ENCODE results near the gene AAMDC. TPM values are rescaled to one million over a fixed set of nuclear protein-coding genes. Genes with fewer than 3 reads are reported as not detected.
"Not testable (repeated sequence)": the region's sequence is repeated elsewhere in the genome, so short reads cannot be mapped to it uniquely, and the experiment has no call there.

The AAMDC gene
- total RNA-seq, 6 experiments from 2014 or later: 10.4 to 19.2 (median 14.5) TPM

GRCh38 chr11:77833302-77833701 is 12.4 kb downstream of the AAMDC start:
- H3K4me3 ChIP-seq: no peak overlapping the region
- no peak for ATAC-seq
- no peak for TF ChIP-seq POLR2A (IDR thresholded peaks at IDR 0.05)
- no peak for TF ChIP-seq CTCF (IDR thresholded peaks at IDR 0.05)
- no peak overlapping the region for H3K27ac ChIP-seq
- no peaks in the 10 kb centered on the region for H3K36me3 ChIP-seq
- H3K9me3 ChIP-seq: no peaks in the 10 kb centered on the region
- intact Hi-C loops (cut with DNase I): no loop called here
- no peaks in the 10 kb centered on the region for H3K27me3 ChIP-seq
- no peak for DNase-seq
- WGBS (ENCODE audit: insufficient coverage, low coverage, low lambda C conversion rate, missing lambda C conversion rate): 89% methylated on average over 4 of the region's 4 CpGs
- H3K4me1 ChIP-seq: no peaks in the 10 kb centered on the region

DNA sequence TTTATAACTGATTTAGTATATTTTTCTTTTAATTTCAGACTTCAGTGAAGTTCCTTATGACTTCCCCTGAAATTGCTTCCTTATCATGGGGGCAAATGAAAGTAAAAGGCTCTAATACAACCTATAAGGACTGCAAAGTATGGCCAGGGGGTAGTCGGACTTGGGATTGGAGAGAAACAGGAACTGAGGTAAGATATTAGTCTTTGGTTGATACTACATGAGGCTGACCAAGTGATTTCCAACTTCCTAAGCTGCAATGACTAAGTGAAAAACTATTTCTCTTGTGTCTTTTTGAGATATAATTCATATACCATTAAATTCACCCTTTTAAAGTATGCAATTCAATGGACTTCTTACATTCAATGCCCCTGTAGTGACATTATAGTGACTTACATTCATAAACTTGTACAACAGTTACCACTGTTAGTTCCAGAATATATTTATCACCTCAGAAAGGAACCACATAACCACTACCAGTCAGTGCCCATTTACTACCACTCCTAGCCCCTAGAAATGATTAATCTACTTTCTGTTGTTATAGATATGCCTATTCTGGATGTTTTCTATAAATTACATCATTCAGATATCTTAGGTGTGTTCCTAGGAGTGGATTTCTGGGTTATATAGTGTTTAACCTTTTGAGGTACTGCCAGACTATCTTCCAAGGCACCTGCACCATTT is 21.6 kb downstream of the AAMDC start:
- 27% methylated on average over 1 of the region's 1 CpG for WGBS (ENCODE audit: insufficient coverage, low coverage, low lambda C conversion rate, missing lambda C conversion rate)
- Histone ChIP-seq H3K36me3 (no peaks in the 10 kb centered on the region), H3K27ac (no peak overlapping the region), H3K4me3 (no peak overlapping the region), H3K4me1 (no peaks in the 10 kb centered on the region), H3K27me3 (no peaks in the 10 kb centered on the region), H3K9me3 (no peaks in the 10 kb centered on the region)
- TF ChIP-seq POLR2A (IDR thresholded peaks at IDR 0.05) (no peak), CTCF (IDR thresholded peaks at IDR 0.05) (no peak)
- ATAC-seq (no peak), DNase-seq (no peak)
- intact Hi-C loops (cut with DNase I): no loop called here

DNA sequence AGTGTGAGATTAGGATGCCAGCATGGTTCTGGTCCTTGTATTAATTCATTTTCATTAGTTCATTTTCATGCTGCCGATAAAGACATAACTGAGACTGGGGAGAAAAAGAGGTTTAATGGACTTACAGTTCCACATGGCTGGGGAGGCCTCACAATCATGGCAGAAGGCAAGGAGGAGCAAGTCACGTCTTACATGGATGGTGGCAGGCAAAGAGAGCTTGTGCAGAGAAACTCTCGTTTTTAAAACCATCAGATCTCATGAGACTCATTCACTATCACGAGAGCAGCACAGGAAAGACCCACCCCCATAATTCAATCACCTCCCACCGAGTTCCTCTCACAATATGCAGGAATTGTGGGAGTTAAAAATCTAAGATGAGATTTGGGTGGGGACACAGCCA is 22.8 kb downstream of the AAMDC start:
- H3K27me3 ChIP-seq; H3K4me3 ChIP-seq; H3K4me1 ChIP-seq; ATAC-seq; H3K9me3 ChIP-seq; H3K36me3 ChIP-seq; DNase-seq; intact Hi-C loops (cut with DNase I); H3K27ac ChIP-seq: not testable (repeated sequence)
- WGBS (ENCODE audit: insufficient coverage, low coverage, low lambda C conversion rate, missing lambda C conversion rate): 82% methylated on average over 5 of the region's 5 CpGs

DNA sequence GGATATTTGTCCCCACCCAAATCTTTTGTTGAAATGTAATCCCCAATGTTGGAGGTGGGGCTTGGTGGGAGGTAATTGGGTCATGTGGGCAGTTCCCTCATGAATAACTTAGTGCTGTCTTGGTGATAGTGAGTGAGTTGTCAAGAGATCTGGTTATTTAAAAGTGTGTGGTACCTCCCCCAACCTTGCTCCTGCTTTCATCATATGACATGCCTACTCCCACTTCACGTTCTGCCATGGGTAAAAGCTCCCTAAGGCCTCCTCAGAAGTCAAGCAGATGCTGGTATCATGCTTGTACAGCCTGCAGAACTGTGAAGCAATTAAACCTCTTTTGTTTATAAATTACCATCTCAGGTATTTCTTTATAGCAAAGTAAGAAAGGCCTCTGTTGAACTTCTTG is 30.6 kb downstream of the AAMDC start:
- DNase-seq (no peak), ATAC-seq (no peak)
- H3K36me3 ChIP-seq: peaks cover 0 to 2% (median 0%) of the 10 kb centered on the region in 4 donors
- intact Hi-C loops (cut with DNase I): no loop called here
- no peak overlapping the region for H3K27ac ChIP-seq
- WGBS (ENCODE audit: insufficient coverage, low coverage, low lambda C conversion rate, missing lambda C conversion rate): 100% methylated on average over 1 of the region's 1 CpG
- H3K4me3 ChIP-seq: no peak overlapping the region
- H3K27me3 ChIP-seq: no peaks in the 10 kb centered on the region
- TF ChIP-seq POLR2A (IDR thresholded peaks at IDR 0.05) (no peak), CTCF (IDR thresholded peaks at IDR 0.05) (no peak)
- H3K9me3 ChIP-seq: no peaks in the 10 kb centered on the region
- H3K4me1 ChIP-seq: no peaks in the 10 kb centered on the region

- ATAC-seq: no peak
- intact Hi-C loops (cut with DNase I): no loop called here
- Histone ChIP-seq H3K4me3 (no peak overlapping the region), H3K9me3 (no peaks in the 10 kb centered on the region), H3K4me1 (no peaks in the 10 kb centered on the region), H3K36me3 (no peaks in the 10 kb centered on the region), H3K27me3 (no peaks in the 10 kb centered on the region), H3K27ac (no peak overlapping the region)
- TF ChIP-seq POLR2A (IDR thresholded peaks at IDR 0.05) (no peak), CTCF (IDR thresholded peaks at IDR 0.05) (no peak)
- no peak for DNase-seq
- WGBS (ENCODE audit: insufficient coverage, low coverage, low lambda C conversion rate, missing lambda C conversion rate): no CpG with 5 or more reads among the region's 2 CpGs
Observed at GRCh38 chr11:77854838-77855237, 33.9 kb downstream of the AAMDC start.

DNA sequence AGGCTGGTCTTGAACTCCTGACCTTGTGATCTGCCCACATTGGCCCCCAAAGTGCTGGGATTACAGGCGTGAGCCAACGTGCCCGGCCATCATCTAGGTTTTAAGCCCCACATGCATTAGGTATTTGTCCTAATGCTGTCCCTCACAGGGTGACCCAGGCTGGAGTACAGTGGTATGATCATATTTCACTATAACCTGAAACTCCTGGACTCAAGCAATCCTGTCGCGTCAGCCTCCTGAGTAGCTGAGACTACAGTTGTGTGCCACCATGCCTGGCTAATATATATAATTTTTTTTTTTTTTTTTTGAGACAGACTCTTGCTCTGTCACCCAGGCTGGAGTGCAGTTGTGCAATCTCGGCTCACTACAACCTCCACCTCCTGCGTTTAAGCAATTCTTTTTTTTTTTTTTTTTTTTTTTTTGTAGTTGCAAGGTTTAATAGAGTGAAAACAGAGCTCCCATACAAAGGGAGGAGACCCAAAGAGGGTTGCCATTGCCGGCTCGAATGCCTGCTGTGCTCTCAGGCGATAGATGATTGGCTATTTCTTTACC is 37.0 kb downstream of the AAMDC start:
- DNase-seq; ATAC-seq; H3K27me3 ChIP-seq; intact Hi-C loops (cut with DNase I); H3K9me3 ChIP-seq; H3K4me3 ChIP-seq; H3K36me3 ChIP-seq; H3K4me1 ChIP-seq; H3K27ac ChIP-seq: not testable (repeated sequence)
- WGBS (ENCODE audit: insufficient coverage, low coverage, low lambda C conversion rate, missing lambda C conversion rate): 88% methylated on average over 10 of the region's 10 CpGs

- H3K36me3 ChIP-seq; ATAC-seq; H3K4me3 ChIP-seq; H3K4me1 ChIP-seq; H3K9me3 ChIP-seq; H3K27me3 ChIP-seq; intact Hi-C loops (cut with DNase I); H3K27ac ChIP-seq; DNase-seq: not testable (repeated sequence)
- 85% methylated on average over 7 of the region's 10 CpGs for WGBS (ENCODE audit: insufficient coverage, low coverage, low lambda C conversion rate, missing lambda C conversion rate)
Observed at GRCh38 chr11:77861444-77861843, 40.5 kb downstream of the AAMDC start.

All from right lobe of liver (tissue), 6 donors.